Stimulated activated naive CD4-positive, alpha-beta T cell (primary cell): ENCODE data around the gene B4GALNT4.
"Not testable (repeated sequence)": the region's sequence is repeated elsewhere in the genome, so short reads cannot be mapped to it uniquely, and the experiment has no call there.

Experiments used
- DNase-seq, 6 experiments: peaks; one replicate each; lab custom pipeline; 2025; lab: John Stamatoyannopoulos, UW

Gene B4GALNT4

GRCh38 chr11:405954-406795, 36.9 kb downstream of the B4GALNT4 start:
- no peak for DNase-seq

- peak; percentile 88 to 94 (median 90) for DNase-seq
These were observed 37.7 kb downstream of the B4GALNT4 start for GRCh38 chr11:406796-407650.

GRCh38 chr11:407651-408123, 38.4 kb downstream of the B4GALNT4 start:
- DNase-seq = peak in 5 of 6 experiments; percentile 50 to 65 (median 57)

- no peak for DNase-seq
These were observed 39.1 kb downstream of the B4GALNT4 start for GRCh38 chr11:408154-409007.

GRCh38 chr11:409008-409599, 39.8 kb downstream of the B4GALNT4 start:
- DNase-seq = no peak

GRCh38 chr11:409600-410483, 40.5 kb downstream of the B4GALNT4 start:
- DNase-seq = no peak

GRCh38 chr11:410711-411110, 41.4 kb downstream of the B4GALNT4 start:
- not testable (repeated sequence) for DNase-seq

- DNase-seq = not testable (repeated sequence)
These were observed 42.2 kb downstream of the B4GALNT4 start for GRCh38 chr11:411520-411919.

GRCh38 chr11:412641-413119, 43.4 kb downstream of the B4GALNT4 start:
- no peak for DNase-seq

GRCh38 chr11:413120-414081, 44.1 kb downstream of the B4GALNT4 start:
- DNase-seq = peak in 3 of 6 experiments; percentile 27 to 48 (median 35)

GRCh38 chr11:414318-414857, 45.1 kb downstream of the B4GALNT4 start:
- DNase-seq = peak in 1 of 6 experiments; percentile 47

GRCh38 chr11:415640-416041, 46.3 kb downstream of the B4GALNT4 start:
- DNase-seq = no peak

GRCh38 chr11:416051-416756, 46.9 kb downstream of the B4GALNT4 start:
- DNase-seq = peak in 2 of 6 experiments; percentile 29 to 49

- peak in 4 of 6 experiments; percentile 33 to 60 (median 42) for DNase-seq
These were observed 47.7 kb downstream of the B4GALNT4 start for GRCh38 chr11:416757-417621.

- no peak for DNase-seq
These were observed 48.5 kb downstream of the B4GALNT4 start for GRCh38 chr11:417652-418342.
